Measurements from ENCODE around the gene PTPRH. TPM values are rescaled to one million over a fixed set of nuclear protein-coding genes. Genes with fewer than 3 reads are reported as not detected.

The PTPRH gene
- total RNA-seq, 4 donors from 2014 or later, result 0.39 to 0.56 (median 0.48) TPM

- no peak for DNase-seq
- no peaks in the 10 kb centered on the region for H3K4me1 ChIP-seq
- TF ChIP-seq POLR2A (IDR thresholded peaks at IDR 0.05), result no peak
- TF ChIP-seq, protein P1, sequence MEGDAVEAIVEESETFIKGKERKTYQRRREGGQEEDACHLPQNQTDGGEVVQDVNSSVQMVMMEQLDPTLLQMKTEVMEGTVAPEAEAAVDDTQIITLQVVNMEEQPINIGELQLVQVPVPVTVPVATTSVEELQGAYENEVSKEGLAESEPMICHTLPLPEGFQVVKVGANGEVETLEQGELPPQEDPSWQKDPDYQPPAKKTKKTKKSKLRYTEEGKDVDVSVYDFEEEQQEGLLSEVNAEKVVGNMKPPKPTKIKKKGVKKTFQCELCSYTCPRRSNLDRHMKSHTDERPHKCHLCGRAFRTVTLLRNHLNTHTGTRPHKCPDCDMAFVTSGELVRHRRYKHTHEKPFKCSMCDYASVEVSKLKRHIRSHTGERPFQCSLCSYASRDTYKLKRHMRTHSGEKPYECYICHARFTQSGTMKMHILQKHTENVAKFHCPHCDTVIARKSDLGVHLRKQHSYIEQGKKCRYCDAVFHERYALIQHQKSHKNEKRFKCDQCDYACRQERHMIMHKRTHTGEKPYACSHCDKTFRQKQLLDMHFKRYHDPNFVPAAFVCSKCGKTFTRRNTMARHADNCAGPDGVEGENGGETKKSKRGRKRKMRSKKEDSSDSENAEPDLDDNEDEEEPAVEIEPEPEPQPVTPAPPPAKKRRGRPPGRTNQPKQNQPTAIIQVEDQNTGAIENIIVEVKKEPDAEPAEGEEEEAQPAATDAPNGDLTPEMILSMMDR (IDR thresholded peaks at IDR 0.05 in 4 of 5, conservative IDR thresholded peaks at IDR 0.05 in 1 of 5), result no peak
- ATAC-seq, result no peak
- intact Hi-C loops (cut with DNase I; ENCODE audit: low total_unique reads), result no loop called here
- H3K27me3 ChIP-seq, result no peaks in the 10 kb centered on the region
- H3K27ac ChIP-seq, result no peak overlapping the region
- no peak overlapping the region for H3K4me3 ChIP-seq
- H3K9me3 ChIP-seq, result no peaks in the 10 kb centered on the region
- peaks cover 3 to 76% of the 10 kb centered on the region in 2 donors for H3K36me3 ChIP-seq
- in situ Hi-C loops (cut with MboI; ENCODE audit: low sequenced_read_pairs in 4 of 4), result no loop called here
Observed at GRCh38 chr19:55244004-55244680, 34.8 kb upstream of the PTPRH start.

DNA sequence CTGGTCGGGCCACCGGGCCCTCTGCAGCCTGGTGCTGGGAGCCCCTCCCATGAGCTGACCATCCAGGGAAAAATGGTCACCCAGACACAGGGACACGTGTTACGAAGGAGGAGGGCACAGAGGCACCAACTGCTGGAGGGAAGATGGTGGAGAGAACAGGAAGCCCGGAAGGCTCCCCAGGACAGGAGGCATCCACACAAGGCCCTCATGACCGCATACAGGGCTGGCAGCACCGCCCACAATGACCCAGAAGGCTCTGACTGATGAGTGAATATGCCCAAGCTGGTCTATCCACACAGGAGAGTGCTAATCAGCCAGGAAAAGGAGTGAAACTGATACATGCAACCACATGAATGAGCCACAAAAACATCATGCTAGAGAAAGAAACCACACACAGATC, 33.2 kb upstream of the PTPRH start:
- in situ Hi-C loops (cut with MboI; ENCODE audit: low sequenced_read_pairs in 4 of 4) (no loop called here), intact Hi-C loops (cut with DNase I; ENCODE audit: low total_unique reads) (no loop called here)
- Histone ChIP-seq H3K4me1 (no peaks in the 10 kb centered on the region), H3K4me3 (no peak overlapping the region), H3K36me3 (peaks cover 3 to 93% of the 10 kb centered on the region in 2 donors), H3K27ac (no peak overlapping the region), H3K27me3 (no peaks in the 10 kb centered on the region), H3K9me3 (no peaks in the 10 kb centered on the region)
- ATAC-seq (no peak), DNase-seq (no peak)
- TF ChIP-seq POLR2A (IDR thresholded peaks at IDR 0.05), result no peak
- TF ChIP-seq, protein P1 (IDR thresholded peaks at IDR 0.05 in 4 of 5, conservative IDR thresholded peaks at IDR 0.05 in 1 of 5), result no peak

DNA sequence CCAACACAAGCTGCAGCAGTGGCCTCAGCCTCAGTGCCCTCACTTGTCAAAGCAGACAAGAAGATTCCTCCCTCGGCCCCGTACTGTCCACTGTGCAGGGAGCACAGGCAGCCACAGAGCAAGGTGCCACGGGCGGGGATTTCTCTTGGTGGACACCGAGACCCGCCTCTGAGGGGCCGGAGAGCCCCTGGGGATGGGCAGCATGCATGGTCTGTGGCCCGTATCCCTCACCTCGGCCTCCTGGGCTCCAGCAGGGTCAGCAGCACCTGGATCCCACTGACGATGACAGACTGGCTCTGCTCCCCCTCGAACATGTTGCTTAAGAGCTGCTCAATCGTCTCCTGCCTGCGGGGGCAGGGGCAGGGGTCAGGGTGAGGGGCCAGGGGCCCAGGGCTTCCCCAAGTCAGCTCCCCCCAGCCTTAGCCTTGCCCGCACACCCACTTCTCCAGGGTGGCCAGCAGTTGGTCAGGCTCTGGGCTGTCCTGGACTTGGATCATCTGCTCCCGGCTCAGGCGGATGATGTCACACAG, 32.7 kb upstream of the PTPRH start:
- Histone ChIP-seq H3K27ac (no peak overlapping the region), H3K4me1 (no peaks in the 10 kb centered on the region), H3K36me3 (peaks cover 3 to 97% of the 10 kb centered on the region in 2 donors), H3K4me3 (no peak overlapping the region), H3K27me3 (no peaks in the 10 kb centered on the region), H3K9me3 (no peaks in the 10 kb centered on the region)
- ATAC-seq, result no peak
- in situ Hi-C loops (cut with MboI; ENCODE audit: low sequenced_read_pairs in 4 of 4), result no loop called here
- DNase-seq, result no peak
- intact Hi-C loops (cut with DNase I; ENCODE audit: low total_unique reads), result no loop called here
- TF ChIP-seq, protein P1 (IDR thresholded peaks at IDR 0.05 in 4 of 5, conservative IDR thresholded peaks at IDR 0.05 in 1 of 5), result no peak
- no peak for TF ChIP-seq POLR2A (IDR thresholded peaks at IDR 0.05)

GRCh38 chr19:55241143-55241934, 32.0 kb upstream of the PTPRH start:
- DNase-seq, result no peak
- in situ Hi-C loops (cut with MboI; ENCODE audit: low sequenced_read_pairs in 4 of 4), result no loop called here

More at GRCh38 chr19:55241143-55241934, 32.0 kb upstream of the PTPRH start:
- intact Hi-C loops (cut with DNase I; ENCODE audit: low total_unique reads), result no loop called here
- peaks cover 3 to 98% of the 10 kb centered on the region in 2 donors for H3K36me3 ChIP-seq
- TF ChIP-seq POLR2A (IDR thresholded peaks at IDR 0.05), result no peak
- TF ChIP-seq, protein P1 (IDR thresholded peaks at IDR 0.05 in 4 of 5, conservative IDR thresholded peaks at IDR 0.05 in 1 of 5), result no peak
- H3K4me1 ChIP-seq, result no peaks in the 10 kb centered on the region
- no peaks in the 10 kb centered on the region for H3K27me3 ChIP-seq
- H3K4me3 ChIP-seq, result no peak overlapping the region
- no peak for ATAC-seq
- no peak overlapping the region for H3K27ac ChIP-seq
- no peaks in the 10 kb centered on the region for H3K9me3 ChIP-seq

Data from gastrocnemius medialis (tissue), 4 donors.